ENCODE measurements around the gene MMAB. TPM values are rescaled to one million over a fixed set of nuclear protein-coding genes. Genes with fewer than 3 reads are reported as not detected.

The MMAB gene
- total RNA-seq, 1 donor from 2014 or later, result 26.4 TPM

GRCh38 chr12:109589240-109589590 lies 15.9 kb upstream of the MMAB start:
- TF ChIP-seq CTCF (IDR thresholded peaks at IDR 0.05; ENCODE audit: unreplicated experiment), result no peak
- Mint-ChIP-seq H3K36me3 (peaks cover 5% of the 10 kb centered on the region), H3K9me3 (no peaks in the 10 kb centered on the region), H3K4me1 (no peaks in the 10 kb centered on the region), H3K4me3 (no peak overlapping the region), H3K27me3 (ENCODE audit: low read depth) (no peaks in the 10 kb centered on the region), H3K27ac (no peak overlapping the region)
- DNase-seq (ENCODE audit: low spot score in 2 of 2, unreplicated experiment in 2 of 2), result no peak

- H3K4me3 Mint-ChIP-seq, result no peak overlapping the region
- H3K9me3 Mint-ChIP-seq, result no peaks in the 10 kb centered on the region
- TF ChIP-seq CTCF (IDR thresholded peaks at IDR 0.05; ENCODE audit: unreplicated experiment), result no peak
- no peak overlapping the region for H3K27ac Mint-ChIP-seq
- DNase-seq (ENCODE audit: low spot score in 2 of 2, unreplicated experiment in 2 of 2), result no peak
- no peaks in the 10 kb centered on the region for H3K27me3 Mint-ChIP-seq (ENCODE audit: low read depth)
- H3K4me1 Mint-ChIP-seq, result no peaks in the 10 kb centered on the region
- peaks cover 9% of the 10 kb centered on the region for H3K36me3 Mint-ChIP-seq
Observed at GRCh38 chr12:109588461-109589239, 15.3 kb upstream of the MMAB start.

GRCh38 chr12:109587921-109588320 lies 14.6 kb upstream of the MMAB start:
- Mint-ChIP-seq H3K27ac (no peak overlapping the region), H3K9me3 (no peaks in the 10 kb centered on the region), H3K4me3 (no peak overlapping the region), H3K4me1 (no peaks in the 10 kb centered on the region), H3K36me3 (peaks cover 10% of the 10 kb centered on the region), H3K27me3 (ENCODE audit: low read depth) (no peaks in the 10 kb centered on the region)
- DNase-seq (ENCODE audit: low spot score in 2 of 2, unreplicated experiment in 2 of 2), result no peak
- TF ChIP-seq CTCF (IDR thresholded peaks at IDR 0.05; ENCODE audit: unreplicated experiment), result no peak

- no peaks in the 10 kb centered on the region for H3K4me1 Mint-ChIP-seq
Observed at GRCh38 chr12:109586385-109587296, 13.3 kb upstream of the MMAB start.

GRCh38 chr12:109583733-109584132 lies 10.4 kb upstream of the MMAB start:
- H3K27ac Mint-ChIP-seq, result no peak overlapping the region
- no peak for DNase-seq (ENCODE audit: low spot score in 2 of 2, unreplicated experiment in 2 of 2)
- no peak overlapping the region for H3K4me3 Mint-ChIP-seq
- no peaks in the 10 kb centered on the region for H3K9me3 Mint-ChIP-seq
- H3K4me1 Mint-ChIP-seq, result no peaks in the 10 kb centered on the region
- no peaks in the 10 kb centered on the region for H3K27me3 Mint-ChIP-seq (ENCODE audit: low read depth)
- H3K36me3 Mint-ChIP-seq, result peaks cover 17% of the 10 kb centered on the region
- TF ChIP-seq CTCF (IDR thresholded peaks at IDR 0.05; ENCODE audit: unreplicated experiment), result no peak

More at GRCh38 chr12:109586385-109587296, 13.3 kb upstream of the MMAB start:
- H3K27me3 Mint-ChIP-seq (ENCODE audit: low read depth), result no peaks in the 10 kb centered on the region
- no peak for TF ChIP-seq CTCF (IDR thresholded peaks at IDR 0.05; ENCODE audit: unreplicated experiment)
- no peak overlapping the region for H3K27ac Mint-ChIP-seq
- DNase-seq (ENCODE audit: low spot score in 2 of 2, unreplicated experiment in 2 of 2), result no peak
- H3K9me3 Mint-ChIP-seq, result no peaks in the 10 kb centered on the region
- peaks cover 12% of the 10 kb centered on the region for H3K36me3 Mint-ChIP-seq
- H3K4me3 Mint-ChIP-seq, result no peak overlapping the region
